Measurements from ENCODE around the gene STAB2. TPM values are rescaled to one million over a fixed set of nuclear protein-coding genes. Genes with fewer than 3 reads are reported as not detected.

The STAB2 gene
- total RNA-seq, 1 donor from 2014 or later, result not detected

DNA sequence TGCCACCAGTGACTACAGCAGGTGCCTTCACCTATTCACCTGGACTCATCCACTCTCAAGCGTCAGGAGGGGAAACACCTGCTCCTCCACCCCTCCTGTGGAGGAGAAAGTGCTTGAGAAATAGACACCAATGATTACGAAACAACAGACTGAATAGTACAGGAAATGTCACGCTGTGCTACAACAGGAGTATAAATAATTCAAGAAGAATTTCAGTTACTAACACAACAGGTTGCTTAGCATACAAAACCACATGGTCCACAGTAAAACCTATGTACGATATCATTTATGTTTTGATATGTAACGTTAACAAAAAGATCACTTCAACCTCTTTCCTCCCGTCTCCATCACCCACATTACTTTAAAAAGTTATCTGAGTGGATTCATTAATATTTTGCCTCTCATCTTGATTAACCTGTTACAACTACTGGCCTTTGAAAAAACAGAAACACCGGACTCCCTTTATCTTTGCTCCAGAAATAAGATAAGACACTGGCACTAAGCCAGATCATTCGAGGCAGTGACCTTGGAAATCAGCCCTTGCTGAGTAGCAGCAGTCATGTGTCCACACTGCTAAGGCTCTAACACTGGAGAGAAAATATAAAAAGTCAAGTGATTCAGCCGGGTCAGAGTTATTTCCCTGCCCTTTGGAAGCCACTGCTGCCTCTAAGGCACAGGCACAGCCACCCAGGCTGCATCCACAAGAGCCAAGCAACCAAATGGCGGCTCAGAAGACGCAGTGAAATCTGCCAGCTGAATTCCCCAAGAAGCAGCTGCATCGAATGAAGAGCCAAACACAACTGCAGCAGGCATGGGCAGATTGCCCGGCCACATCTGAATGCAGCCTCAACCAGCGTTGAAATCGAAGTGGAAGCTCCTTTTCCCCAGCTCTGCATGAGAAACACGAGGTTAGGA, 213.0 kb downstream of the STAB2 start:
- Histone ChIP-seq H3K36me3 (ENCODE audit: control insufficient read depth, insufficient read depth, low read length) (no peaks in the 10 kb centered on the region), H3K27me3 (ENCODE audit: control insufficient read depth, insufficient read depth, low read length) (no peaks in the 10 kb centered on the region), H3K4me3 (ENCODE audit: low read depth, low read length) (no peak overlapping the region)
- TF ChIP-seq, protein P1, sequence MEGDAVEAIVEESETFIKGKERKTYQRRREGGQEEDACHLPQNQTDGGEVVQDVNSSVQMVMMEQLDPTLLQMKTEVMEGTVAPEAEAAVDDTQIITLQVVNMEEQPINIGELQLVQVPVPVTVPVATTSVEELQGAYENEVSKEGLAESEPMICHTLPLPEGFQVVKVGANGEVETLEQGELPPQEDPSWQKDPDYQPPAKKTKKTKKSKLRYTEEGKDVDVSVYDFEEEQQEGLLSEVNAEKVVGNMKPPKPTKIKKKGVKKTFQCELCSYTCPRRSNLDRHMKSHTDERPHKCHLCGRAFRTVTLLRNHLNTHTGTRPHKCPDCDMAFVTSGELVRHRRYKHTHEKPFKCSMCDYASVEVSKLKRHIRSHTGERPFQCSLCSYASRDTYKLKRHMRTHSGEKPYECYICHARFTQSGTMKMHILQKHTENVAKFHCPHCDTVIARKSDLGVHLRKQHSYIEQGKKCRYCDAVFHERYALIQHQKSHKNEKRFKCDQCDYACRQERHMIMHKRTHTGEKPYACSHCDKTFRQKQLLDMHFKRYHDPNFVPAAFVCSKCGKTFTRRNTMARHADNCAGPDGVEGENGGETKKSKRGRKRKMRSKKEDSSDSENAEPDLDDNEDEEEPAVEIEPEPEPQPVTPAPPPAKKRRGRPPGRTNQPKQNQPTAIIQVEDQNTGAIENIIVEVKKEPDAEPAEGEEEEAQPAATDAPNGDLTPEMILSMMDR (IDR thresholded peaks at IDR 0.05; ENCODE audit: insufficient read depth, low read length, severe bottlenecking), result no peak
- FAIRE-seq (no peak), DNase-seq (ENCODE audit: low read depth) (peak; percentile 97)

DNA sequence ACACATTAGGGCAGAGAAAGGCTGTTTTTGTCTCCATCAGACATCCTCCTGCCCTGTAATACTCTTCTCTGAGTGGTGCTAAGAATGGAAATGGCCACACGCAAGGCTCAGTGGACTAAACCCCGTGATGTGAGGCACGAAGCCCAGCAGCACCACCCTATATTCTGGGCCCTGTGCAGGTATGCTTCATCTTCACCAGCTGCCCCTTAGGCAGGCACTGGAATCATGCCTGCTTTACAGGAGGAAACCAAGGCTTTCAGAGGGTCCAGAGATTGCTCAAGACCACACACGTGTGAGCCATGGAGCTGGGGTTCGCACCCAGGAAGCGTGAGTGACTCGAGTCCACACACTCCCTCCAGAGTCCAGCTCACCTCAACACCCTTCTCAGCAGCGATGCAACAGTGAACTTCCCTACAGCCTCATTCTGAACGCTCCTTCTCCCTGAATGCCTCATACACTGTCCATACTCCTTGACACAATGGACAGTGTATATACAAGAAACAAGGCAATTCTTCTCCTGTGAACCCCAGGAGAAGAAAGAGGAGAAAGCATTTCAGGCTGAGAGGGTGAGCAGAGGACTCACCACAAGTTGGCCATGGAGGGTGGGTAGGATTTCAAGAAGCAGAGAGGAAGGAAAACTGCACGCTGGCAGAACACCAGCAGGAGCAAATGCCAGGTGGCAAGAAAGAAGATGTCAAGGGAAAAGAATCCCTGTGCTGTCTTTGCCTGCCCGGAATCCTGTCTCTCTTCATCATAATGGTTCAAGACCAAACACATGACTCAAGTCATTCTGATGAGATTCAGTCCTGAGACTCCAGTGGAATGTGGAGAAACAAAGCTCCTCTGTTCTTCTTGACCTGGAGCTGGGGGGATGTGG, 214.9 kb downstream of the STAB2 start:
- no peak for FAIRE-seq
- H3K36me3 ChIP-seq (ENCODE audit: control insufficient read depth, insufficient read depth, low read length), result no peaks in the 10 kb centered on the region
- TF ChIP-seq, protein P1 (IDR thresholded peaks at IDR 0.05; ENCODE audit: insufficient read depth, low read length, severe bottlenecking), result no peak
- H3K4me3 ChIP-seq (ENCODE audit: low read depth, low read length), result no peak overlapping the region
- no peaks in the 10 kb centered on the region for H3K27me3 ChIP-seq (ENCODE audit: control insufficient read depth, insufficient read depth, low read length)
- DNase-seq (ENCODE audit: low read depth), result peak; percentile 92

DNA sequence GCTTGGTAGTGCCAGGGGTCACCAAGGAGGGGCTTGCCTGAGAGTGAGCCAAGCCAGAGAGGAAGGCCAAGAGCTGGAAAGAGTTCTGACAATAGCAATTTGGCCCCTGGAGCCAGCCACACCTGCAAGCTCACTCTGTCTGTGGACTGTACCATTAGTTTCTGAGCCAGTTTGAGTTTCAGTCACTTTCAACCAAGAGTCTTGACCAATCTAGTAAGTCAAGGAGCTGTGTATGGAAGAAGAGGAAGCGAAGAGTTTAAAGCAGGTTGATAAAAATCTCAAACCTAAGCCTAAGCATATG, 215.5 kb downstream of the STAB2 start:
- TF ChIP-seq, protein P1 (IDR thresholded peaks at IDR 0.05; ENCODE audit: insufficient read depth, low read length, severe bottlenecking), result no peak
- no peaks in the 10 kb centered on the region for H3K27me3 ChIP-seq (ENCODE audit: control insufficient read depth, insufficient read depth, low read length)
- H3K36me3 ChIP-seq (ENCODE audit: control insufficient read depth, insufficient read depth, low read length), result no peaks in the 10 kb centered on the region
- H3K4me3 ChIP-seq (ENCODE audit: low read depth, low read length), result no peak overlapping the region
- FAIRE-seq (no peak), DNase-seq (ENCODE audit: low read depth) (no peak)

DNA sequence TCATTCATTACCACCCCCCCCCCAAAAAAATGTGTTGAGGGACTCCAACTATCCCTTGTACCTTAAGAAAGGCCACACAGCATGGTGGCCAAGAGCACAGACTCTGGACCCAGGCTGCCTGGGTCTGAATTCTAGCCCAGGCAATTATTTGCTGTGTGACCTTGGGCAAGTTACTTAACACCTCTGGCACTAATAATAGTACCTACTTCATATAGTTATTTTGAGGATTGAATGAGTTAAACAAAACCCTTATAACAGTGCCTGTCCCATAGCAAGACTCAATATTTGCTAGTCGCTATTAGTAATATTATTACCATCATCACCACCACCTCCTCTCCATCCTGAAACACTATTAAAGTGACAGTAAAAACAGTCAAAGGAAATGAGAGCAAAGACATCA, 216.8 kb downstream of the STAB2 start:
- DNase-seq (ENCODE audit: low read depth) (no peak), FAIRE-seq (no peak)
- H3K27me3 ChIP-seq (ENCODE audit: control insufficient read depth, insufficient read depth, low read length), result no peaks in the 10 kb centered on the region
- TF ChIP-seq, protein P1 (IDR thresholded peaks at IDR 0.05; ENCODE audit: insufficient read depth, low read length, severe bottlenecking), result no peak
- no peak overlapping the region for H3K4me3 ChIP-seq (ENCODE audit: low read depth, low read length)
- H3K36me3 ChIP-seq (ENCODE audit: control insufficient read depth, insufficient read depth, low read length), result no peaks in the 10 kb centered on the region

DNA sequence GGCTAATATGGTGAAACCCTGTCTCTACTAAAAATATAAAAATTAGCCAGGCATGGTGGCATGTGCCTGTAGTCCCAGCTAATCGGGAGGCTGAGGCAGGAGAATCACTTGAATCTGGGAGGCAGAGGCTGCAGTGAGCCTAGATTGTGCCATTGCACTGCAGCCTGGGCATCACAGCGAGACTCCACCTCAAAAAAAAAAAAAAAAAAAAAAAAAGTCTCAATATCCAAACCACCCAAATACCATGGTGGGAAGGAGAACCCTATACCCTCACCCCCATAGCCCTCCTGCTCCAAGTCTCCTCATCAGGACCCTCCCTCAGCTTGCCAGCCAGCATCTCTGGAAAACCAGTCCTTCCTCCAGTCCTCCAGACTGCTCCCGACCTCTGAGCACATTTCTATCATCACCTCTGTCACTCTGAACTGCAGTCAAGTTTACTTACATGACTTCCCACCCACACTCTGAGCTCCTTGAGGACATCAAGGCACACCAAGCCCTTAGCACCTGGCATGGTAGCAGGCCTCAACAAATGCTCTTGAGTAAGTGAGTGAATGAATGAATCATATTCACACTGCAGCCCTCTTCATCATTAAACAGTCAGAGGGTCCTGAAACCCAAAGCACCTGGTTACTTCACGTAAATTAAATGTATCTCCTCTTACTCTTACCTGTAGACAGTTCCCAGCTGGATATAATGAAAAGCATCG, 218.7 kb downstream of the STAB2 start:
- DNase-seq (ENCODE audit: low read depth) (peak; percentile 84), FAIRE-seq (no peak)
- Histone ChIP-seq H3K4me3 (ENCODE audit: low read depth, low read length) (no peak overlapping the region), H3K27me3 (ENCODE audit: control insufficient read depth, insufficient read depth, low read length) (no peaks in the 10 kb centered on the region), H3K36me3 (ENCODE audit: control insufficient read depth, insufficient read depth, low read length) (peaks cover 1% of the 10 kb centered on the region)
- TF ChIP-seq, protein P1 (IDR thresholded peaks at IDR 0.05; ENCODE audit: insufficient read depth, low read length, severe bottlenecking), result no peak

Data from bronchial epithelial cell (primary cell).